ENCODE data around the gene QDPR. TPM values are rescaled to one million over a fixed set of nuclear protein-coding genes. Genes with fewer than 3 reads are reported as not detected.
"Not testable (repeated sequence)": the region's sequence is repeated elsewhere in the genome, so short reads cannot be mapped to it uniquely, and the experiment has no call there.

Gene QDPR
- polyA plus RNA-seq (2014; cell fraction: cytosol; rRNA removed): 22.9 and 27.3 TPM in 2 replicates
- 14.6 and 22.2 TPM in 2 replicates for polyA plus RNA-seq (2014; cell fraction: nucleus; rRNA removed)

DNA sequence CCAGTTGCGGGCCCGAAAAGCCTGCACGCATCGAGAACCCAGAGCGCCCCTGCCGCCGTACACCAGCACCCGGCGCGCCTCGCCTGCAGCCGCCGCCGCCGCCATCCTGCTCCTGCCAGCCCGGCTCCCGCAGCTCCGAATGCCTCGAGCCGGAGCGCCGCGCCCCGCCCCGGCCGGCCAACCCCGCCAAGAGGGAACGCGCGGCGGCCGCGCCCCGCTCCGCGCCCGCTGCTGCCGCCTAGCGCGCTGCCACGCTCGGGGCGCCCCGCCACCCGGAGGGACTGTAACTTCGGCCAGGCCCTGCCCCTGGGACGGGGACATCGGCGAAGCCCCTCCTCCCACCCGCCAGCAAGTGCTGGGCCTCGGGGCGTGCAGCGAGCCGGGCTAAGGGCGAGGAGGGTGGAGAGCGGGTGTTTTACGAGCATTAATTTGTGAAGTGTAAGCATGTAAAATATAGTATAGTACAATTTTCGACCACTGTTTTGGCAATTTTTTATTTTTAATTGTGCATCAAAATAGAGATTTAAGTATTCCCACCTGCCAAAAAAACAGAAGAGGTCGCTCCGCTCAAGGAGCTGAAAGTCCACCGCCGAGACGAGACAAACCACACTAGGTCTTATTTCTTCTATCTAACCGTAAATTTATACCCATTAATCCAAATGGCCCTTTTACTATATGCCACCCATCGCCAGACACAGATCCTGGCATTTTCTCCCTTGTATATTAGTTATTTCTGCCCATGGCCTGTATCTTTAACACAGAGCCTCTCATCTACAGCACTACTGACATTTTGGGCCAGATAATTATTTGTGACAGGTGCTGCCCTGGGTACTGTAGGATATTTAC, at the start of gene QDPR:
QDPR (minus strand) TSS at position 141 of the 846 bp plus-strand sequence; CDS start at position 105, 36 bp downstream.
- peak; percentile 78 for DNase-seq (ENCODE audit: low spot score)

DNA sequence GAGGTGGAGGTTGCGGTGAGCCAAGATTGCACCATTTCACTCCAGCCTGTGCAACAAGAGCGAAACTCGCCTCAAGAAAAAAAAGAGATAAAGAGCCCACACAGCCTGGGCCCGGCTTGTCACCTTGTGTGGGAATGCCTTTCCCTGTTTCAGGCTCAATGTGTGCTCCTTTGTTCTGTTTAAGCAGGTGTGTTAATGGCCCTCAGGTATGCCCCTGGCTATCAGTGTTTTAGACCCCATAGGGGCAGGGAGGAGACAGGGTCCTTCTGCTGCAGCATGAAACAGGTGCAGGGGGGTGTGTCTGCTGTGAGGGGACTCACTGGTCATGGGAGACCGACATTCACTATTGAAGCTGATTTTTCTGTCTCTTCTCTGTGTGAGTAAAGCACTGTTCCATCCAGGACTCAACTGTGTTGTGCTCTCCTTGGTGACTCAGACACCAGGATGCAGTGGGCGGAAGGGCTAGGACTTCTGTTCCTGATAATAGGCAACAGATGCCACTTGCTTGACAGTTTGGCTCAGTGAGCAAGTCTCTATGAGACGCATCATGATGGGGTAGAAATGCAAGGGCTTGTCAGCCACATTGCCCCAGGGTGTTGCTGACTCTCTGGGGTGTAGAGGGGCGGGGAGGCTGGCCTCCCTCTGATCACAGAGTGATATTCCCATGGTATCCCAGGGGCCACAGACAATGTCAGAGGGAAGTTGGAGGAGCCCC, 49.5 kb upstream of the QDPR start:
- DNase-seq (ENCODE audit: low spot score): no peak

DNA sequence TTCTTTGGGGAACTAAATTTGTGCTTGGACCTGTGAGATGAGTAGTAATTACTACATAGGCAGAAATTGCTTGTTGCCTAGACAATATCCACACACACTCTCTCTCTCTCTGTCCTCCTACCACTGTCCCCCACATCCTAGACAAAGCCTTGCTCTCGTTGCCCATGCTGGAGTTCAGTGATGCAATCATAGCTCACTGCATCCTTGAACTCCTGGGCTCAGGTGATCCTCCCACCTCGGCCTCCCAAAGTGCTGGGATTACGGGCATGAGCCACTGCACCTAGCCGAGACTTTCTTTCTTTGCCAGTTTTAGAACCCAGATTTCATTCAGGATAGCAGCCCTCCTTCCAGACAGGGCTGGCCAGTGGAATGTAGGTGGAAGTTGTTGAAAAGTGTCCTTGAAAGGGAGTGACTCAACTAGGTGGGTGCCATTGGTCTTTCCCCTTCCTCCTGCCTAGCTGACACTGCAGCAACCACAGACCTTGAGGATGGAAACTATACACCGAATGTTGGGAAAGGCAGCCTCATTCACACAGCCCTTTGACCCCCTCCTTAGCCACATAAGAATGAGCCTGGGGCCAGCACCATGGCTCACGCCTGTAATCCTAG, 48.3 kb upstream of the QDPR start:
- DNase-seq (ENCODE audit: low spot score): no peak

DNA sequence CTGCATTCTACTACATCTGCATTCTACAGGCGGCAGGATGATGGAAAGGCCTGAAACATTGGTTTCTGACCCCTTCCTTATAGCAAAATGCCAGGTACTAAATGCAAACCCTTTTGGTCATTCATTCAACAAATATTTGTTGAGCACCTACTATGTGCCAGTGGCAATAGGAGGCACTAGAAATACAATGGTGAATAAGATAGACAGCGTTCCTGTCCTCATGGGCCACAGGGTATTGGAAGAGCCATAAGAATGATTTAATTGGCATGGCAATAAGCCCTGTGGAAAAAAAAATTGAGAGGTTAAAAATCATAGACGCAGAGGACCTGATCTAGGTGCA, 47.8 kb upstream of the QDPR start:
- no peak for DNase-seq (ENCODE audit: low spot score)

DNA sequence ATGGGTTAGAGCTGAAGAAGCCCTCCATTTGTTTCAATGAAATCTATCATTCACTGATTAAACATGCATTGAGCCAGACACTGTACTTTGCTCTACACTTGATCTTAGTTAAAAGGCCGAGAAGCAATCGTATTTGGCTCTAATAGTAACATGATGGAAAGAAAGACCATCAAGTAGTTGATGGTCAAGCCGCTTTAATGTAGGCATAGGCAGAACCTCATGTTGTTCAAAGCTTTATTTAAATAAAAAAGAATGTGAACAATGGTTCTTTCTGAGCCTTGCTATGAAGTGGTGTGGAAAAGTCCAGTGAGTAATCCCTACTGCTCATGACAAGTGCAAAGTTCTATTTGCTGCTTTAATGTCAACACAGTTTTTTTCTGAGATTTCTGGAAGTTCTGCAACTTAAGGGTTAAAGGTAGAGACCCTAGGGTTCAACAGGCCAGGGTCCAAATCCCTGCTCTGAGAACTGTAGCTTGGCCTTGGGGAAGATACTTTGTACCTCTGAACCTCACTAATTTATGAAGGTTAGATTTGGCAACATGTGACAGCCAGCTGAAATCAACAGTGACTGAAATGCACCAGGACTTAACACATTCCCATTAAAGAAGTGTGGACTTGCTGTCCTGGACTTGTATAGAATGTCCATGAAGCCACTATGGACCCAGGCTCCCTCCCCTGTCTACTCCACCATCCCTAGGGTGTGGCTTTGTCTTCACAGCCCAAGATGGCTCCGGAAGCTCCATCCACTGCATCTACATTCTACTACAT, 47.2 kb upstream of the QDPR start:
- DNase-seq (ENCODE audit: low spot score): no peak

DNA sequence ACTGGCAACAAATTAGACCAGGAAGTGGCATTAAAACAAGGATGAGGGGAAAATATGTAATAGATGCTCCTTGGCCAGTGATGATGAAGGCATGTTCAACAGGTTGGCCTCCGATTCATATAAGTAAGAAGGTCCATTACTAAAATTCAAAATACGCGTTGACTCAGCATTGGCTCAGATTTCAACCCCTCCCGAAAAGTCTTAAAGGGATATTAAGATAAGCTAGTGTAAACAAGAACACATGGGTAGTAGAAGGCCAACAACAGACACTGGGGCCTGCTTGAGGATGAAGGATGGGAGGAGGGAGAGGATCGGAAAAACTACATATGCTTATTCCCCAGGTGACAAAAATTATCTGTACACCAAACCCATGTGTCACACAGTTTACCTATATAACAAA, 46.0 kb upstream of the QDPR start:
- no peak for DNase-seq (ENCODE audit: low spot score)

DNA sequence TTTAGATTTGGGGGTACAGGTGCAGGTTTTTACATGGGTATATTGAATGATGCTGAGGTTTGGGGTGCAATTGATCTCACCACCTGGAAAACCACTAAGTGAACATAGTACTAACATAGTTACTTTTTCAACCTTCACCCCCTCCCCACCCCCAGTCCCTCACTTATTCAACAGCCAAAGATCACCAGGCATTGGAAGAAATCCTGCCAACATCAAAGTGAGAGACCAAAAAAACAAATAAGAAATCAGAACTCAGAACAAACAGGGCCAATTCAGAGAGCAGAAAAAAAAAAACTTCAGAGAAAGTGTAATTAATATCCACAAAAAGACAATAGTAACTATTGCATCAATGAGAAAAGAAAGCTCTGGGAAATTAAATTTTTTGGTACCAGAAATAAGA, 44.6 kb upstream of the QDPR start:
- no peak for DNase-seq (ENCODE audit: low spot score)

DNA sequence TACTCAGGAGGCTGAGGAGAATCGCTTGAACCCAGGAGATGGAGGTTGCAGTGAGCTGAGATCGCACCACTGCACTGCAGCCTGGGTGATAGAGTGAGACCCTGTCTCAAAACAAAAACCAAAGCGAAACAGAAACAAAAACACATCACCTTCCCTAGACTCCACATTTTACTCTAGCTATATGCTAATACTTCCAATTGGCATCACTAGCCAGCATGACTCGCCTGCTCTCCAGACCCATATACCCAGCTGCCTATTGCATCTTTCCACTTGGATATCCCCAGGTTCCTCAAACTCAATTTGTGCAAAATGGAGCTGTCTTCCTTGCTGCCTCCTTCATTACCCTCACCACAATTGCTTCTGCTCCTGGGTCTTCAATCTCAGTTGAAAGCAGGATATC, 42.7 kb upstream of the QDPR start:
- DNase-seq (ENCODE audit: low spot score): no peak

DNA sequence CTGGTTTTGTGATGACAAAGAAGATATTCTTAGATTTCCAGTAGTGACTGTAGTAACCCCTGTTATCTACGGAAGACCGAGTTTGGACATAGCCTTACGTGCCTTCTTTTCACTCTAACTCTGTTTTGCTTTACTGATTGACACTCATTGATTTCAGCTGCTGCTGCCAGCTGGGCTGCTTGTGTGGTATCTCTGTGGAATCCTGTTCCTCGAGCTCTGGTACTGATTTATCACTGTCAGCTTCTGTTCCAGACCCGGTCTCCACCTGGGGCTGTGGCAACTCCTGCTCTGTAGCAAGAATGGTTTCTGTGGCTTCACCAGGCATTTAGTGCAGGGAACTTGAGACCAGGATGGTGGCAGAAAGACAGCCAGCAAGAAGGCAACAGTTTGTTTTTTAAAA, 40.5 kb upstream of the QDPR start:
- DNase-seq (ENCODE audit: low spot score): peak; percentile 63

DNA sequence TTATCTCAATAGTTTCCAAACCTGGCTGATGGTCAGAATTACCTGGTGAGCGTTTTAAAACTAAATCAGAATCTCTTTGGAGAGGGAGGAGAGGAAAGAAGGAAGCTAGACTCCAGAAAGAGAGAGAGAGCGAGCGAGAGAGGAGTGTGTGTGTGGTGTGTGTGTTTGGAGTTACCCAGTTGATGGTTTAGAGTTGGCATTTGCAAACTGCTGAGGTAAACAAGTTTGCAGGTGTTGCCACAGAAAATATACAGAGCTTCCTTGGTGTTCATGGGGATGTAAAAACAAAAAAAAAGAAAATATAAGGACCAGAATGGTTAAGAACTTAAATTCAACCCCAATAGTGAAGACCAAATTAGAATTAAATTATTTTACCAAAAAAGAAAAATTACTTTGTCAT, 38.7 kb upstream of the QDPR start:
- DNase-seq (ENCODE audit: low spot score): no peak

DNA sequence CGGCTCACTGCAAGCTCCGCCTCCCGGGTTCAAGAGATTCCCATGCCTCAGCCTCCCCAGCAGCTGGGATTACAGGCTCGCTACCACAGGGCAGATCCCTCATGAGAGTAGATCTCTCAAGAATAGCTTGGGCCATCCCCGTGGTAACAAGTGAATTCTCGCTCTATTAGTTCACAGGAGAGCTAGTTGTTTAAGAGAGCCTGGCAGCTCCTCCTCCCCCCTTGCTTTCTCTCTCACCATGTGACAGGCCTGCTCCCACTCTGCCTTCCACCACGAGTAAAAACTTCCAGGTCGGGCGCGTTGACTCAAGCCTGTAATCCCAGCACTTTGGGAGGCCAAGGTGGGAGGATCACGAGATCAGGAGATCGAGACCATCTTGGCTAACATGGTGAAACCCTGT, 34.8 kb upstream of the QDPR start:
- DNase-seq (ENCODE audit: low spot score): no peak

DNA sequence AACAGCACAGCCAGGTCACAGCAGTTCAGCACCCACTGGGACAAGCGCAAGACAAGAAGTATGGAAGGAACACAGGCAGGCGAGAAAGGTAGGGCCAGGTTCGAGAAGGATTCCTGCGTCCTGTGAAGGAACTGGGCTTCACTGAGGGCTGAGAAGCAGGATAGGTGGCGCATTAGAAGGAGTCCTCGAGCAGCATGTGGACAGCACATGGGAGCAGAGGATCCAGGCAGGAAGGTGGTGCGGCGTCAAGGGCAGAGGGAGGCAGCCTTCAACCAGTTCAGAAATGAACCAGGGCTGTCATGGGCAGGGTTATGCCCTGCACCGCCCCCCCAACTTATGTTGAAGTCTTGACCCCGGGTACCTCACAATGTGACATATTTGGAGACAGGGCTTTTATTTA, 34.3 kb upstream of the QDPR start:
- no peak for DNase-seq (ENCODE audit: low spot score)

DNA sequence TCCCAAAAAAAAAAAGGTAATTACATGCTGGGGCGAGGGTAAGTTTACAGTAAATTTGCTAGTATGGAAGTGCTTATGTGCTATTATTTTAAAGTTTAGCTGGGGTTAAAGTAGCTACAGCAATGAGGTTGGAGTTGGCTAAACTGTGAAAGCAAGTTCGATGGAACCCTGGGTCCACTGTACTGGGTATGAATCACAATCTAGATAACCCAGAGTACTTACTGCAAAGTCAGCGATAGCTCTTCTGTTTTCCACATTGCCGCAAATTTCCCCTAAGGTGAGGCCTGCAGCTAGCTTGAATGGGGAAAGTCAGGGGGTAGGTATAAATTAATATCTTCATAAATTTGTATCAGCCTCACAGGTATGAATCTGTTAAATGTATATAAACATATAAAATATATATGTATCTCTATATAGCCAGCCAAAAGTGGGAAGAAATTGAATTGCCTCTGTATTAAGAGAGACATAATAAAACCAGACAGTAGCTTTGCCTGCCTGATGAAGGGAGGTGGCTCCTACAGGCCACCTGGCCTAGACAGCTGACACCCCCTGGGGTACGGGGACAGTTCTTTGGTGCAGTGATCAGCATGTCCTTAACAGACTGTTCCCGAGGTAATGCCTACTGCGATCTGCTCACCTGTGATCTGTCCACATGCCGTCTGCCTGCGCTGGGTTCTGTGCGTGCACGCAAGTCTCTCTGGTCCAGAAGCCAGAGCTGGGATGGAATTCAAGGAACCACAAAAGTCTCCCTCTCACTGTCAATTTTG, 33.7 kb upstream of the QDPR start:
- no peak for DNase-seq (ENCODE audit: low spot score)

DNA sequence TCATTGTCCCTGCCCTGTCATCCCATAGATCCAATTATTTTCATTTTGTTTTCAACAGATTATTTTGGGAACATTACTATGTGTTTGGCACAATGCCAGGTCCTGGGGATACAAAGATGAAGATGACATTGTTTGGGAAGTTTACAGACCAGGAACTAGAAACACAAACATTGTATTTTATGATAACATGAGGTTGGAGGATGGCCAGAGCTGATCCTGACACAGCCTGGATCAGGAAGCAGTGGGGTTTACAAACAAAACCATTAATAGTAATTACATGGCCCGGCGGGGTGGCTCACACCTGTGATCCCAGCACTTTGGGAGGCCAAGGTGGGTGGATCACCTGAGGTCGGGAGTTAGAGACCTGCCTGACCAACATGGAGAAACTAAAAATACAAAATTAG, 32.9 kb upstream of the QDPR start:
- DNase-seq (ENCODE audit: low spot score): no peak

DNA sequence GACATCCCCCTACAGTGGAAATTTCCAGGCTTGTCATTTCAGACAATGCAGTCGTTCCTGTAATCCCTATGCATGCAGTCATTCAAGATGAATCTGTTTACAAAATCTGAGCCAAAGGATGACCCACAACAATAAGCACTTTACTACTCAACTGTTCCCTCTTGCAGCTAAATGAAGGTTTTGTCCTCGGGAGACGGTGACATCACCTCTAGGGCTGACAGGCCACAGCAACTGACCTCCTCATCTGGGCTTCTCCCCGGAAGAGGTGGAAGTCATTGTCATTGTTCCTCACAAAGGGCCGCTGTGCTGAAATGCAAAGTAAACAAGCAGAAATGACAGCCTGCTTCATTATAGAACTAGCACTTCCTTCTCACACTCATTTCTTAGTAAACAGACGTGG, 32.3 kb upstream of the QDPR start:
- no peak for DNase-seq (ENCODE audit: low spot score)

DNA sequence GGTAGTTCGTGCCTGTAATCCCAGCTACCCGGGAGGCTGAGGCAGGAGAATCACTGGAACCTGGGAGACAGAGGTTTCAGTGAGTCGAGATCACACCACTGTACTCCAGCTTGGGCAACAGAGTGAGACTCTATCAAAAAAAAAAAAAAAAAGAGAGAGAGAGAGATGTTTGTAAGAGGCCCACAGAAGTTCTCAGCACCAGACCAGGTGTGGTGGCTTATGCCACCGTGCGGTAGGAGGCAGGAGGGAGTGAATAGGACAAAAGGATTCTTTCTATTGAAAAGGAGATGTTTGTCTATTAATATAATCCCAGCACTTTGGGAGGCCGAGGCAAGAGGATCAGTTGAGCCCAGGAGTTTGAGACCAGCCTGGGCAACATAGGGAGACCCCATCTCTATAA, 25.2 kb upstream of the QDPR start:
- not testable (repeated sequence) for DNase-seq (ENCODE audit: low spot score)

DNA sequence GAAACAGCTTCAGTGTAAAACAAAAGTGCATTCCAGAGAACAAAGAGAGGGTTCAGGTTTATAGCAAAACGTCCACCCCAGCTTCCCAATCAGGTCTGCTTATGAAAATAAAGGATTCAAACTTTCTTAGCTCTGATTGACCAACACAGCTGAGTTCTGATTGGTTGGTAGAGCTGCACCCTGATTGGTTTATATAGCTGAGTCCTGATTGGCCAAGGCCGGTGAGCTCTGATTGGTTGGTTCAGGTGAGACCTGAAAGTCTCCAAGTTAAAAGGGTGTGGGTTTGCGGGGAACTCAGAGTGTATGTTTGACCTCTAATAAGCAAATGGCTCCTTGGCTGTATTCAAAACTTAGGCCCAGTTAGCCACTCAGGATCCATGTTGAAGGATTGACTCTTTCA, 24.0 kb upstream of the QDPR start:
- DNase-seq (ENCODE audit: low spot score): no peak

DNA sequence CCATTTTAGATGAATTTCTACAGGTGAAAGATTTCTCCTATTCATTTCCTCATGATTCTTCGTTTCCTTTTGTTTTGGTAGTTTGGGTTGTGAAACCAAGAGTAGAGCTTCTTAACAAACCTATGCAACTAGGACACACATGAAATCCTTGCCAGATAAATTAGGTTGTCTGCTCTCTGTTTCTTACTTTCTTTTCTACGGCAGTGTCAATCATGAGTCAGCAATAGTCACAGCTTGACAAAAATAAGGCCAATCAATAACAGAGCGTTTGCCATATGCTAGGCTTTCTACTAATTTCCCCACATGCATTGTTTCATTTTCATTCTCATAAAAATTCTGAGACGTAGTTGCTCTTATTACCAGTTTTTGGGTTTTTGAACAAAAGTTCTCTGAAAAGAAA, 23.4 kb upstream of the QDPR start:
- DNase-seq (ENCODE audit: low spot score): no peak

DNA sequence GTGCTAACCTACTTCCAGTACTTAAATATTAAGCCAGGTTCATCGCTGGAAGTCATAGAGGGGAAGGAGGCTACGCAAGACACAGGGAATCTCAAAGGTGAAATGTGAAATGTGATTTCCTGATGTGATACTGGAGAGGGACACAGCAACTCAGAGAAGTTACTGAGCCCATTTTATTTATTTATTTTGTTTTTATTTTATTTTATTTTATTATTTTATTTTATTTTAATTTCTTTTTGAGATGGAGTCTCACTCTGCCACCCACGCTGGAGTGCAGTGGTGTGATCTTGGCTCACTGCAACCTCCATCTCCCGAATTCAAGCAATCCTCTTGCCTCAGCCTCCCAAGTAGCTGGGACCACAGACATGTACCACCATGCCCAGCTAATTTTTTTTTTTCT, 22.8 kb upstream of the QDPR start:
- no peak for DNase-seq (ENCODE audit: low spot score)

DNA sequence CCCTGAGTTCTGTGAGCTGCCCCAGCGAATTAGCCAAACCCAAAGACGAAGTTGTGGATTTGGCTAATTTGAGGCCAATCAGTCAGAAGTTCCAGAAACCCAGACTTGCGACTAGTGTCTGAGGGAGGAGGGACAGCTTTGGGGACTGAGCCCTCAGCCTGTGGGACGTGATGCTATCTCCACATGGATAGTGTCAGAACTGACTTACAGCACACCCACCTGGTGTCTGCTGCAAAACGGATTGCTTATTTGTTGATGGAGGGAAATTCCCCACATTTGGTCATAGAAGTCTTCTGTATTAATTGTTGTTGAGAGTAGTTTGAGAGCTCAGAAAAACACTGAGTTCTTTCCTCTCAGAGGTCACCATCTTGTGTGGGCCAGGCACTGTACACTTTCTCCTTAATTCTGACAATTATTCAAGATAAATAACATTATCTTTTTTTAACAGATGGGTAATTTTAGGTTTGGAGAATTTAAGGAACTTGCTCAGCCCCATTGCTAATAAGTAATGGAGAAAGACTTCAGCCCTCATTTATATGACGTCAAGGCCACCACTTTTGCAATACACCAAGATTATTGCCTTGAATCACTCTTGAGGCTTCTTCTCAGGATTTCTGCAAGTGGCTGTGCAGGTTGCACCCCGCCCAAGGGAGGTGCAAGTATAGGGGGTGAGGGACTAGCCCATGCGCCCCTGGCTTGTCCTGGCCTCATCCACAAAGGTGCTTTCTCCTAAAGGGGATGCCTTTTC, 19.8 kb upstream of the QDPR start:
- DNase-seq (ENCODE audit: low spot score): no peak
